WTC11 (cell line): ENCODE results near the gene KAZALD1.

Experiments
- ATF2 ChIP-seq: sonication (generic); formaldehyde crosslinking; IDR thresholded peaks from 2 replicates; pipeline ENCODE4 v1.8.1; 2022; ENCODE audit warnings: low read depth, missing genetic modification reagents, borderline replicate concordance
- CDX4 ChIP-seq: fragments of 250-450 bp; sonication (Bioruptor Pico); IDR thresholded peaks from 2 replicates; pipeline ENCODE4 v1.9.0; 2021; ENCODE audit warnings: moderate library complexity, mild to moderate bottlenecking, inconsistent platforms, borderline replicate concordance
- CREB1 ChIP-seq: sonication (generic); formaldehyde crosslinking; IDR thresholded peaks from 2 replicates; pipeline ENCODE4 v1.8.0; 2023; ENCODE audit warnings: mild to moderate bottlenecking, missing genetic modification reagents
- CTCF ChIP-seq: fragments of 200-600 bp; IDR thresholded peaks from 2 replicates; pipeline ENCODE4 v1.8.0; 2022; ENCODE audit warnings: antibody characterized with exemption
- ELF4 ChIP-seq: sonication (generic); formaldehyde crosslinking; IDR thresholded peaks from 2 replicates; pipeline ENCODE4 v1.8.1; 2022; ENCODE audit warnings: low read depth, mild to moderate bottlenecking, moderate library complexity, missing genetic modification reagents
- JUN ChIP-seq: sonication (generic); formaldehyde crosslinking; IDR thresholded peaks from 2 replicates; pipeline ENCODE4 v1.8.0; 2023; ENCODE audit warnings: mild to moderate bottlenecking, missing genetic modification reagents
- MLX ChIP-seq: sonication (generic); formaldehyde crosslinking; IDR thresholded peaks from 2 replicates; pipeline ENCODE4 v1.8.1; 2023; ENCODE audit warnings: mild to moderate bottlenecking, missing genetic modification reagents, moderate library complexity
- STAT6 ChIP-seq: sonication (generic); formaldehyde crosslinking; conservative IDR thresholded peaks from 2 replicates; pipeline ENCODE4 v1.8.1; 2023; ENCODE audit warnings: mild to moderate bottlenecking, low read depth, missing genetic modification reagents, moderate library complexity
- ZBTB21 ChIP-seq: sonication (generic); formaldehyde crosslinking; IDR thresholded peaks from 2 replicates; pipeline ENCODE4 v1.8.1; 2023; ENCODE audit warnings: mild to moderate bottlenecking, missing genetic modification reagents, borderline replicate concordance
- ZNF532 ChIP-seq: fragments of 250-450 bp; sonication (Bioruptor Pico); IDR thresholded peaks from 2 replicates; pipeline ENCODE4 v1.9.0; 2021; ENCODE audit warnings: mild to moderate bottlenecking, borderline replicate concordance

GRCh38 chr10:101060951-101061623 is 702 bp upstream of the KAZALD1 start:
- no peak for TF ChIP-seq CDX4
- no peak for TF ChIP-seq CTCF
- TF ChIP-seq STAT6 (CRISPR knock-in tag) = no peak
- TF ChIP-seq ELF4 (CRISPR knock-in tag) = no peak; the same call in 1 of the 2 replicates
- TF ChIP-seq ZBTB21 (CRISPR knock-in tag) = no peak
- TF ChIP-seq CREB1 (CRISPR knock-in tag) = no peak
- no peak for TF ChIP-seq JUN (CRISPR knock-in tag)
- TF ChIP-seq MLX = no peak
- no peak for TF ChIP-seq ATF2 (CRISPR knock-in tag)
- no peak for TF ChIP-seq ZNF532 (CRISPR knock-in tag)
